H7 (cell line): Measurements from ENCODE around the gene GPR22. TPM values are rescaled to one million over a fixed set of nuclear protein-coding genes. Genes with fewer than 3 reads are reported as not detected.

Experiments used
- DNase-seq: peaks from one replicate; pipeline ENCODE4 v3.0.0; 2012
- H3K27me3 ChIP-seq: 2 replicates; pipeline ENCODE4 v1.6.0; 2011; ENCODE audit warnings: mild to moderate bottlenecking, low read length; ENCODE audit not compliant: control insufficient read depth, insufficient read depth
- H3K36me3 ChIP-seq: replicated peaks from 2 replicates; pipeline ENCODE4 v1.5.1; 2011; ENCODE audit warnings: low read length; ENCODE audit not compliant: control insufficient read depth, insufficient read depth
- H3K4me3 ChIP-seq: 2 replicates; pipeline ENCODE4 v1.5.1; 2011; ENCODE audit warnings: low read depth, mild to moderate bottlenecking, control low read depth, low read length, moderate library complexity; ENCODE audit not compliant: insufficient read depth
- total RNA-seq: library from RNA; depleted of rRNA; stranded (reverse); fragments of >200 nt; shearing (Covaris generic); gene quantifications from 2 replicates; pipeline ENCODE4 v1.2.3, GENCODE V29; 2014; rRNA removed

Gene GPR22, protein sequence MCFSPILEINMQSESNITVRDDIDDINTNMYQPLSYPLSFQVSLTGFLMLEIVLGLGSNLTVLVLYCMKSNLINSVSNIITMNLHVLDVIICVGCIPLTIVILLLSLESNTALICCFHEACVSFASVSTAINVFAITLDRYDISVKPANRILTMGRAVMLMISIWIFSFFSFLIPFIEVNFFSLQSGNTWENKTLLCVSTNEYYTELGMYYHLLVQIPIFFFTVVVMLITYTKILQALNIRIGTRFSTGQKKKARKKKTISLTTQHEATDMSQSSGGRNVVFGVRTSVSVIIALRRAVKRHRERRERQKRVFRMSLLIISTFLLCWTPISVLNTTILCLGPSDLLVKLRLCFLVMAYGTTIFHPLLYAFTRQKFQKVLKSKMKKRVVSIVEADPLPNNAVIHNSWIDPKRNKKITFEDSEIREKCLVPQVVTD
- total RNA-seq: not detected in 2 replicates

DNA sequence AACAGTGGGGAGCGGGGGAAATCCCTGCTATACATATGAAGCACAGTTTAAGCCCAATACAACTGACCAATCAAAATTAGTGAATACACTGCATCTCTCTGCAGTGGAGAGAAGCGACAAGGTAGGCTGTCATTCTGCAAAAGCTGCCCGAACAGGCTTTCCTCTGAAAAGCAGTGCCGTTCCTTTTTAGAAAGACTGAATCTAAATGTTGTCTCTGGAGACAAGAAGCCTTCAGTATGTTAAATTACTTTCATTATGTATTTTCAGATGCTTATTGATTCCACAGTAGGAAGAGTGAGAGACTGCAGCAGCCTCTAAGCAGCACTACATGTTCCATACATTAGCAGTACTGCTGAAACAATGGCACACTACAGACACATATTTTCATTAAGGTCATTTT lies at the start of gene GPR22:
Gene GPR22, plus strand, starts transcription at position 129 of the 400 bp plus-strand sequence. CDS start 4,004 bp downstream, outside the sequence.
- DNase-seq: no peak
- Histone ChIP-seq H3K4me3 (no peak within 1 kb of the TSS), H3K36me3 (no peaks in the 10 kb centered on the region), H3K27me3 (no peaks in the 10 kb centered on the region)

- H3K36me3 ChIP-seq: no peaks in the 10 kb centered on the region
- no peaks in the 10 kb centered on the region for H3K27me3 ChIP-seq
- no peak for DNase-seq
- H3K4me3 ChIP-seq: no peak overlapping the region
These were observed 42.4 kb upstream of the GPR22 start for GRCh38 chr7:107427462-107427861.

DNA sequence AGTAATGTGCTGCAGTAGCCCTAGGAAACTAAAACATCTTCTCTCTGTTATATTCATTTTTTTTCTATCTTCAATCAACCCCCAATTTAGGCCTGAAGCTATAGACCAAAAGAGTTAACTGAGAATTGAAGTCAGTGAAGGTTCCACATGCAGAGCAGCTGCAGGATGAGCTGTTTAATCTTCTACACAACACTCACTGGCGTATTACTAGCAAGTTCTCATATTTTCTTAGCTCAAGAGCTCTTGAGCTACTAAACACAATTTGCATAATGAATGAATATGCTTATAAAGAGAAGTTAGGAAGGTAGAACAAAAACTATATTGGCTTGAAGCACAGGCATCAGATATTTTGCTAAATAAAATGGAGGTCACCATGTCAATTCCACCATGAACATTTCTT lies 41.2 kb upstream of the GPR22 start:
- Histone ChIP-seq H3K27me3 (no peaks in the 10 kb centered on the region), H3K4me3 (no peak overlapping the region), H3K36me3 (no peaks in the 10 kb centered on the region)
- no peak for DNase-seq

DNA sequence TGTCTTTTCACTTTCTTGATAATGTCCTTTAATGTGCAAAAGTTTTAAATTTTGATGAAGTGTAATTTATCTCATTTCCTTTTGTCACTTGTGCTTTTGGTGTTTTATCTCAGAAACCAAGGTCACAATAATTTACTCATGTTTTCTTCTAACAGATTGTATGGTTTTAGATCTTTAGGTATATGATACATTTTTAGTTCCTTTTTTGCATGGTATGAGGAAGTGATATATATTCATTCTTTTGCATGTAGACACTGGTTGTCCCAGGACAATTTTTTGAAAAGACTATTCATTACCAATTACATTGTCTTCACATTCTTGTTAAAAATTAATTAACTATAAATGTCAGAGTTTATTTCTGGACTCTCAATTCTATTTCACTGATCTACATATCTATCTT lies 39.8 kb upstream of the GPR22 start:
- DNase-seq: no peak
- no peaks in the 10 kb centered on the region for H3K27me3 ChIP-seq
- H3K36me3 ChIP-seq: no peaks in the 10 kb centered on the region
- H3K4me3 ChIP-seq: no peak overlapping the region

DNA sequence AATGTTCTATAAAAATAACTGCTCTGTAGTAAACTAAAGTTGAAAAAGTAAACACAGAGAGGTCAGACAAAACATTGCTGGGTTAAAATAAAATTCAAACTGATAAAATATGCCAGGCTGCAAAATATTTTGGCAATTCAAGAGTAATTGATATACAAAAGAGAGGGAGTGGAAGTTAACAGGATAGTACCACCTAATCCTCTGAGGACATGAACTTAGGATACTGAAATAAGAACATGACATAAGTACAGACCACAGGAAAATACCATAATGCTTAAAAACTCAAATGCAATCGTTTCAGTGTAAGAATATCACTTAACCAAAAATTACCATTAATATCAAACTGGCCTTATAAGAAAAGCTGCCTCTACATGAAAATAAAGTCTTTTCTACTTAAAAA lies 37.6 kb upstream of the GPR22 start:
- Histone ChIP-seq H3K4me3 (no peak overlapping the region), H3K36me3 (no peaks in the 10 kb centered on the region), H3K27me3 (no peaks in the 10 kb centered on the region)
- DNase-seq: no peak

GRCh38 chr7:107435749-107436148 lies 34.1 kb upstream of the GPR22 start:
- H3K36me3 ChIP-seq: no peaks in the 10 kb centered on the region
- H3K27me3 ChIP-seq: no peaks in the 10 kb centered on the region
- no peak for DNase-seq
- no peak overlapping the region for H3K4me3 ChIP-seq

DNA sequence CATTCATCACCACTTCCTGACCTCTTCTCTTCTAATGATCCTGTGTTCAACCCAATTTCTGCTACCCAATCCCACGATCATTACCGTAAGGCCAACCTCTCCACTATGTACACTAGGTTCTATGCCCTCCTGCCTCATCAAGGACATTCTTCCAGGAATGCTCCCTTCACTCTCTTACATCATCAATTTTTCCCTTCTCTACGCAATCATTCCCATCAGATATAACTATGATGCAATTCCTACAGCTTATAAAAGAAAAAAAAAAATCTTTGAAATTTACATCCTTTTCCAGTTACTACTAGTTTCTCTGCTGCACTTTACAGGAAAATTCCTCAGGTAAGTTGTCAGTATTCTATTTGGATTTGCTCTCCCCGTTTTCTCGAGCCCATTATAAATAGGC lies 30.8 kb upstream of the GPR22 start:
- Histone ChIP-seq H3K36me3 (no peaks in the 10 kb centered on the region), H3K4me3 (no peak overlapping the region), H3K27me3 (no peaks in the 10 kb centered on the region)
- DNase-seq: no peak

DNA sequence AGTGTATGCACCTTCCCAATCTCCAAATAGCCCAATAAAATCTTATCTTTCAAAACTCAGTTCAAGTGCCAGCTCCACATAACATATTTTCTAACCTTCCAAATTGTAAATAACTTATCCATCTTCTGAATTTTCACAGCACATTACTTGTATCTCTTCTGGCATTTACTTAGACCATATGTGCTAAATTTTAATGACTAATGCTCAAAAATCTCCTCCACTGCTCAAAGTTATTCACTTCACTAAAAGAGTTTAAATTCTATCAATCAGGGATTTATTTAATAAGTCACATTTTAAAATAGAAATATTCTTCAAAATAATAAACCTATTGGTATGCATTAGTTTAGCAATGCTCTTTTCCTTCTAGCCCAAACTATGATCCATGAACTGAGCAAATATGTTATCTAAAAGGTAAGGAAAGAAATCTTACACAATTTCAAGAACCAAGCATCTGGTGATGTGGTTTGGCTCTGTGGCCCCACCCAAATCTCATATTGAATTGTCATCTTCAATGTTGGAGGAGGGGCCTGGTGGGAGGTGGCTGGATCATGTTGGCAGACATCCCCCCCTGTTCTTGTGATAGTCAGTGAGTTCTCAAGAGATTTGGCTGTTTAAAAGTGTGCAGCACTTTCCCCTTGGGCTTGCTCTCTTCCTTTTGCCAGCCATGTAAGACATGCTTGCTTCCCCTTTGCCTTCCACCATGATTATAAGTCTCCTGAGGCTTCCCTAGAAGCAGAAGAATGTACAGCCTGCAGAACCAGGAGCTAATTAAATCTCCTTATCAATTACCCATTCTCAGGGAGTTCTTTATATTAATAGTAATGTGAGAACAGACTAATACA lies 28.1 kb upstream of the GPR22 start:
- no peak for DNase-seq
- H3K36me3 ChIP-seq: no peaks in the 10 kb centered on the region
- no peaks in the 10 kb centered on the region for H3K27me3 ChIP-seq
- H3K4me3 ChIP-seq: no peak overlapping the region

GRCh38 chr7:107442678-107443077 lies 27.2 kb upstream of the GPR22 start:
- no peaks in the 10 kb centered on the region for H3K36me3 ChIP-seq
- H3K4me3 ChIP-seq: no peak overlapping the region
- DNase-seq: no peak
- no peaks in the 10 kb centered on the region for H3K27me3 ChIP-seq

- Histone ChIP-seq H3K27me3 (no peaks in the 10 kb centered on the region), H3K36me3 (no peaks in the 10 kb centered on the region), H3K4me3 (no peak overlapping the region)
- DNase-seq: no peak
These were observed 23.3 kb upstream of the GPR22 start for GRCh38 chr7:107446531-107446930.

GRCh38 chr7:107446988-107447387 lies 22.9 kb upstream of the GPR22 start:
- H3K36me3 ChIP-seq: no peaks in the 10 kb centered on the region
- no peaks in the 10 kb centered on the region for H3K27me3 ChIP-seq
- DNase-seq: no peak
- H3K4me3 ChIP-seq: no peak overlapping the region

- DNase-seq: no peak
- Histone ChIP-seq H3K4me3 (no peak overlapping the region), H3K27me3 (no peaks in the 10 kb centered on the region), H3K36me3 (no peaks in the 10 kb centered on the region)
These were observed 18.9 kb upstream of the GPR22 start for GRCh38 chr7:107450970-107451369.

- DNase-seq: no peak
- H3K4me3 ChIP-seq: no peak overlapping the region
These were observed 16.5 kb upstream of the GPR22 start for GRCh38 chr7:107453388-107453787.

GRCh38 chr7:107461938-107462533 lies 7.8 kb upstream of the GPR22 start:
- no peak for DNase-seq
- no peaks in the 10 kb centered on the region for H3K36me3 ChIP-seq
- H3K27me3 ChIP-seq: no peaks in the 10 kb centered on the region
- no peak overlapping the region for H3K4me3 ChIP-seq

More at GRCh38 chr7:107453388-107453787, 16.5 kb upstream of the GPR22 start:
- Histone ChIP-seq H3K36me3 (no peaks in the 10 kb centered on the region), H3K27me3 (no peaks in the 10 kb centered on the region)
